ENCODE data around the gene MAST2.

The MAST2 gene

DNA sequence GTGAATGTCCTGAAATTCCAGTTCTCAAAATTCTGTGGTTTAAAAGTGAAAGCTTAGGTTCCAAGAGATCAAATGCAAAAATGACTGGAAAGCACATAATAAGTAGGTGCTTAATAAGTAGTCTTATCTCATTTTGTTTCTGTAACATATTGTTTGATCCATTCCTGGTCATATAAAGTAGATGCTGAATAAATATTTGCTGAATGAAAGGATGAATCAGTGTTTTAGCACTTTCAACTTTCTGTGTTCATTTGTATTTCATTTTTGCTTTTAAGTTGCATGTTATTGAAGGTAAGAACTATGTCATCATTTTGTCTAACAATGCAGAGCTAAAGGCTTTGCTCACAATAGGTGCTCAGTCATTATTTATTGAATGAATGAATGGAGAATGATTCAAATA lies 6.3 kb downstream of the MAST2 start:
- Histone ChIP-seq H3K9me3 (ENCODE audit: insufficient read depth, low read depth, low read length) (no peaks in the 10 kb centered on the region), H3K14ac (ENCODE audit: low read length) (no peak overlapping the region), H3K79me2 (ENCODE audit: control insufficient read depth, insufficient read depth, low read length, poor library complexity) (peaks cover 2% of the 10 kb centered on the region), H3K4me1 (ENCODE audit: control insufficient read depth in 1 of 2, insufficient read depth in 2 of 2, low read length in 2 of 2) (no peaks in the 10 kb centered on the region), H3K4ac (ENCODE audit: low read depth, low read length) (no peak overlapping the region), H3K4me3 (ENCODE audit: low read depth, low read length) (no peak overlapping the region), H3K4me2 (ENCODE audit: low read length) (no peak overlapping the region), H4K12ac (ENCODE audit: low read depth, low read length) (no peak overlapping the region), H3K9ac (ENCODE audit: low read length) (no peak overlapping the region), H2BK12ac (ENCODE audit: low read length) (no peak overlapping the region), H2BK120ac (ENCODE audit: insufficient read depth, low read length, poor library complexity) (no peak overlapping the region), H3K36me3 (ENCODE audit: control insufficient read depth in 1 of 2, insufficient read depth in 2 of 2, low read length in 2 of 2) (peaks cover 0 to 5% of the 10 kb centered on the region in 2 experiments), H3K23ac (ENCODE audit: low read length) (no peak overlapping the region), H2BK5ac (ENCODE audit: low read depth, low read length, poor library complexity) (no peak overlapping the region), H2AFZ (ENCODE audit: insufficient read depth, low read length, poor library complexity) (no peak overlapping the region), H3K79me1 (ENCODE audit: low read length) (no peaks in the 10 kb centered on the region), H4K91ac (ENCODE audit: low read depth, low read length) (no peak overlapping the region), H3K18ac (ENCODE audit: low read length) (no peak overlapping the region), H3K27me3 (ENCODE audit: insufficient read depth, low read length) (no peaks in the 10 kb centered on the region), H3K27ac (ENCODE audit: low read depth, low read length) (no peak overlapping the region), H4K8ac (ENCODE audit: low read depth, low read length) (no peak overlapping the region), H2AK5ac (ENCODE audit: low read length) (no peak overlapping the region)
- DNase-seq = no peak

DNA sequence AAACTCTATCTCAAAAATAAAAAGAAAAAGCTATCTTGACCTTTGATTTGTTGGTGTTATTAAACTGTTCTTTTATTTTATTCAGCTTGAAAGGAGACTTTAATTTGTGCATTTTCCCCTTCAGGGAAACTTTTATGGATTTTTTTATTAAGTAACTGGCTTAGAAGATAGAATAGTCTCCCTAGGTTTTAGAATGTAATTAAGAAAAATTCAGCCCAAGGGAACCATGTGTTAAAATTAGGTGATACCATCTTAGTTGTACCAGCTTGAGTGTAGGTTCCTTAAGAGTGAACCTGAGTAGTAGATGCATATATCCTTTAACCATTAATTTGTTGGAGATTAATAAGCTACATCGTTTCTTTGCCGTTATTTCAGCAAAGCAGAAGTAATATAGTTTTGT lies 11.4 kb downstream of the MAST2 start:
- Histone ChIP-seq H3K9ac (ENCODE audit: low read length) (no peak overlapping the region), H3K4me2 (ENCODE audit: low read length) (no peak overlapping the region), H3K36me3 (ENCODE audit: control insufficient read depth in 1 of 2, insufficient read depth in 2 of 2, low read length in 2 of 2) (no peaks in the 10 kb centered on the region), H3K4me3 (ENCODE audit: low read depth, low read length) (no peak overlapping the region), H3K27me3 (ENCODE audit: insufficient read depth, low read length) (no peaks in the 10 kb centered on the region), H3K18ac (ENCODE audit: low read length) (no peak overlapping the region), H3K4ac (ENCODE audit: low read depth, low read length) (no peak overlapping the region), H3K27ac (ENCODE audit: low read depth, low read length) (no peak overlapping the region), H2BK120ac (ENCODE audit: insufficient read depth, low read length, poor library complexity) (no peak overlapping the region), H2BK5ac (ENCODE audit: low read depth, low read length, poor library complexity) (no peak overlapping the region), H2AK5ac (ENCODE audit: low read length) (no peak overlapping the region), H4K8ac (ENCODE audit: low read depth, low read length) (no peak overlapping the region), H2AFZ (ENCODE audit: insufficient read depth, low read length, poor library complexity) (no peak overlapping the region), H3K9me3 (ENCODE audit: insufficient read depth, low read depth, low read length) (no peaks in the 10 kb centered on the region), H3K79me2 (ENCODE audit: control insufficient read depth, insufficient read depth, low read length, poor library complexity) (no peaks in the 10 kb centered on the region), H4K91ac (ENCODE audit: low read depth, low read length) (no peak overlapping the region), H3K14ac (ENCODE audit: low read length) (no peak overlapping the region), H3K79me1 (ENCODE audit: low read length) (no peaks in the 10 kb centered on the region), H2BK12ac (ENCODE audit: low read length) (no peak overlapping the region), H4K12ac (ENCODE audit: low read depth, low read length) (no peak overlapping the region), H3K4me1 (ENCODE audit: control insufficient read depth in 1 of 2, insufficient read depth in 2 of 2, low read length in 2 of 2) (no peaks in the 10 kb centered on the region), H3K23ac (ENCODE audit: low read length) (no peak overlapping the region)
- WGBS (ENCODE audit: extremely low coverage, insufficient coverage, insufficient read length) = no CpG with 5 or more reads among the region's 2 CpGs
- DNase-seq = no peak

DNA sequence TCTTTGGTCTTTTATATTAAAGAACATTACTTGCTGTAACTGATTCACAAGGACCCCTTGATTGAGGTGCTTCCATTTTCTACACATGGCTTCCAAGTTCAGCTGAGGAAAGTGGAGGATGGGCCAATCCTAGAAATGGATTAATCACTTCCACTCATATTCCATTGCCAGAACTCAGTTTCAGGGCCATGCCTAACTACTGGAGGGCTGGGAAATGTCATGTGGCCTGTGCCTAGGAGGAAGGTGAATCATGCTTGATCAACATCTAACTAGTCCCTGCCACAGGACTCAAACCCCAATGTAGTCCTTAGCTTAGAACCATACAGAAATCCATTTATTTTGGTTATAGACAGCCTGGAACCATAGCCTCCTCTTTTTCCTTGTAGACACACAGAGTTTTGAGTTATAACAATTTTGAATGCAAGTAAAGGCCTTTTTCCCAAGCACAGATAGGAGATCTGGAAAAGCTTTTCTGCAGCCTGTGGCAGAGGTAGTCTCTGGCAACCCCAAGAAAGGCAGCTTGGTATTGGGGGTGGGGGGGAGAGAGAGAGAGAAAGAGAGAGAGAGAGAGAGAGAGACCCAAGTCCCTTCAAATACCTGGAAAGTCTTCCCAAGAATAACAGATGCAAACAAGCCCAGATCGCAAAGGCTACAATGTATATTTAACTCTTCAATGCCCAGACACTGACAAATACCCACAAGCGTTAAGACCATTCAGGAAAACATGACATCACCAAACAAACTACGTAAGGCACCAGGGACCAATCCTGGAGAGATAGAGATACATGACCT lies 12.5 kb downstream of the MAST2 start:
- H4K91ac ChIP-seq (ENCODE audit: low read depth, low read length) = no peak overlapping the region
- no peak overlapping the region for H3K9ac ChIP-seq (ENCODE audit: low read length)
- H2BK12ac ChIP-seq (ENCODE audit: low read length) = no peak overlapping the region
- no peak overlapping the region for H4K12ac ChIP-seq (ENCODE audit: low read depth, low read length)
- no peaks in the 10 kb centered on the region for H3K4me1 ChIP-seq (ENCODE audit: control insufficient read depth in 1 of 2, insufficient read depth in 2 of 2, low read length in 2 of 2)
- H3K79me1 ChIP-seq (ENCODE audit: low read length) = no peaks in the 10 kb centered on the region
- no peak overlapping the region for H2BK120ac ChIP-seq (ENCODE audit: insufficient read depth, low read length, poor library complexity)
- H3K9me3 ChIP-seq (ENCODE audit: insufficient read depth, low read depth, low read length) = no peaks in the 10 kb centered on the region
- H4K8ac ChIP-seq (ENCODE audit: low read depth, low read length) = no peak overlapping the region
- no peak overlapping the region for H3K14ac ChIP-seq (ENCODE audit: low read length)
- DNase-seq = no peak
- H3K79me2 ChIP-seq (ENCODE audit: control insufficient read depth, insufficient read depth, low read length, poor library complexity) = no peaks in the 10 kb centered on the region
- no peak overlapping the region for H3K4me3 ChIP-seq (ENCODE audit: low read depth, low read length)
- H3K18ac ChIP-seq (ENCODE audit: low read length) = no peak overlapping the region
- H3K4ac ChIP-seq (ENCODE audit: low read depth, low read length) = no peak overlapping the region
- H3K27me3 ChIP-seq (ENCODE audit: insufficient read depth, low read length) = no peaks in the 10 kb centered on the region
- H2AFZ ChIP-seq (ENCODE audit: insufficient read depth, low read length, poor library complexity) = no peak overlapping the region
- no peak overlapping the region for H3K27ac ChIP-seq (ENCODE audit: low read depth, low read length)
- no peak overlapping the region for H2AK5ac ChIP-seq (ENCODE audit: low read length)
- no peak overlapping the region for H3K23ac ChIP-seq (ENCODE audit: low read length)
- WGBS (ENCODE audit: extremely low coverage, insufficient coverage, insufficient read length) = no CpG with 5 or more reads among the region's 3 CpGs
- H3K36me3 ChIP-seq (ENCODE audit: control insufficient read depth in 1 of 2, insufficient read depth in 2 of 2, low read length in 2 of 2) = no peaks in the 10 kb centered on the region
- no peak overlapping the region for H3K4me2 ChIP-seq (ENCODE audit: low read length)
- no peak overlapping the region for H2BK5ac ChIP-seq (ENCODE audit: low read depth, low read length, poor library complexity)

DNA sequence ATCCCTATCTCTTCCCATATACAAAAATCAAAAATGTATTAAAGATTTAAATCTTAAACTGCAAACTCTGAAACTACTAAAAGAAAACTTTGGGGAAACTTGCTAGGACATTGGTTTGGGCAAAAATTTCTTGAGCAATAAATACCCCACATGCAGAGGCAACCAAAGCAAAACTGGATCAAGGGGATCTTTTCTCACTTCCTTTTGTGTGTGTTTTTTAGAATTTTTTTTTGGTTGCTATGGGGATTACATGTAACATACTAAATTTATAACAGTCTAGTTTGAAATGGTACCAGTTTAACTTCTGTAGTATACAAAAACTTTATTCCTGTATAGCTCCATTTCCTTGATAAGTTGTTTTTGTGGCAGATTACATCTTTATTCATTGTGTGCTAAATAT lies 16.8 kb downstream of the MAST2 start:
- H3K79me2 ChIP-seq (ENCODE audit: control insufficient read depth, insufficient read depth, low read length, poor library complexity) = no peaks in the 10 kb centered on the region
- no peak overlapping the region for H2BK12ac ChIP-seq (ENCODE audit: low read length)
- H3K9ac ChIP-seq (ENCODE audit: low read length) = no peak overlapping the region
- no peaks in the 10 kb centered on the region for H3K4me1 ChIP-seq (ENCODE audit: control insufficient read depth in 1 of 2, insufficient read depth in 2 of 2, low read length in 2 of 2)
- no peak overlapping the region for H2AFZ ChIP-seq (ENCODE audit: insufficient read depth, low read length, poor library complexity)
- H2BK5ac ChIP-seq (ENCODE audit: low read depth, low read length, poor library complexity) = no peak overlapping the region
- no peak overlapping the region for H3K18ac ChIP-seq (ENCODE audit: low read length)
- H3K27me3 ChIP-seq (ENCODE audit: insufficient read depth, low read length) = no peaks in the 10 kb centered on the region
- no peak overlapping the region for H3K4me2 ChIP-seq (ENCODE audit: low read length)
- H3K36me3 ChIP-seq (ENCODE audit: control insufficient read depth in 1 of 2, insufficient read depth in 2 of 2, low read length in 2 of 2) = peaks cover 0 to 4% of the 10 kb centered on the region in 2 experiments
- H3K14ac ChIP-seq (ENCODE audit: low read length) = no peak overlapping the region
- H4K91ac ChIP-seq (ENCODE audit: low read depth, low read length) = no peak overlapping the region
- H3K4ac ChIP-seq (ENCODE audit: low read depth, low read length) = no peak overlapping the region
- no peak overlapping the region for H4K8ac ChIP-seq (ENCODE audit: low read depth, low read length)
- no peak overlapping the region for H4K12ac ChIP-seq (ENCODE audit: low read depth, low read length)
- H3K23ac ChIP-seq (ENCODE audit: low read length) = no peak overlapping the region
- DNase-seq = no peak
- H3K4me3 ChIP-seq (ENCODE audit: low read depth, low read length) = no peak overlapping the region
- no peaks in the 10 kb centered on the region for H3K79me1 ChIP-seq (ENCODE audit: low read length)
- no peak overlapping the region for H2AK5ac ChIP-seq (ENCODE audit: low read length)
- no peaks in the 10 kb centered on the region for H3K9me3 ChIP-seq (ENCODE audit: insufficient read depth, low read depth, low read length)
- no peak overlapping the region for H2BK120ac ChIP-seq (ENCODE audit: insufficient read depth, low read length, poor library complexity)
- no peak overlapping the region for H3K27ac ChIP-seq (ENCODE audit: low read depth, low read length)
